A549 (cell line): ENCODE results near the gene F9. TPM values are rescaled to one million over a fixed set of nuclear protein-coding genes. Genes with fewer than 3 reads are reported as not detected.

ENCODE experiments used
- ATAC-seq, 2 experiments: fragments of 200-7000 bp in 1 of 2; fragments of >200 bp in 1 of 2; cut with Nextera tagmentation in 1 of 2; cut with Tn5 transposase in 1 of 2; 3 replicates each; pipeline versions ENCODE4 v1.8.0 to v1.9.1; 2018 to 2020; ENCODE audit warnings: mild to moderate bottlenecking in 1 of 2, moderate library complexity in 1 of 2
- CTCF ChIA-PET: fragments of 300-600 bp; sonication (Branson Sonifier 250); formaldehyde crosslinking; extraction: SDS; loops from one replicate; lab custom pipeline; 2021; ENCODE audit warnings: antibody characterized with exemption, inconsistent platforms; lab: Yijun Ruan, JAX
- POLR2A ChIA-PET: fragments of 350-600 bp; formaldehyde crosslinking; extraction: SDS; loops from one replicate; lab custom pipeline; 2021; ENCODE audit warnings: antibody characterized with exemption, inconsistent platforms; lab: Yijun Ruan, JAX
- DNase-seq, 2 experiments: peaks; one replicate each; pipeline versions ENCODE4 v3.0.0 to v3.0.0-alpha.2; 2011 to 2016; ENCODE audit warnings: low read depth in 1 of 2, low spot score in 1 of 2
- FAIRE-seq: peaks from 2 replicates; lab custom pipeline; 2011; peaks lifted over from hg19 to GRCh38; lab: Jason Lieb, UNC
- H3K27ac ChIP-seq, 2 experiments: fragments of >200 bp; sonication (Bioruptor Twin); formaldehyde crosslinking; 3 replicates each; pipeline ENCODE4 v1.5.1; 2016 to 2017
- H3K4me1 ChIP-seq: fragments of >200 bp; sonication (Bioruptor Twin); formaldehyde crosslinking; 3 replicates; pipeline ENCODE4 v1.6.1; 2016
- H3K4me2 ChIP-seq: fragments of >200 bp; sonication (Bioruptor Twin); formaldehyde crosslinking; 3 replicates; pipeline ENCODE4 v1.6.1; 2016
- H3K4me3 ChIP-seq: fragments of >200 bp; sonication (Bioruptor Twin); formaldehyde crosslinking; 3 replicates; pipeline ENCODE4 v1.5.1; 2016
- H3K9me3 ChIP-seq: fragments of >200 bp; sonication (Bioruptor Twin); formaldehyde crosslinking; 3 replicates; pipeline ENCODE4 v1.6.1; 2016
- BHLHE40 ChIP-seq: IDR thresholded peaks from 2 replicates; pipeline ENCODE4 v1.6.1; 2012; ENCODE audit warnings: low read depth, low read length, inconsistent platforms
- CBX2 ChIP-seq: fragments of 200-600 bp; sonication (generic); IDR thresholded peaks from 2 replicates; pipeline ENCODE4 v1.6.1; 2016; ENCODE audit warnings: low read depth, mild to moderate bottlenecking, borderline replicate concordance
- CHD2 ChIP-seq: fragments of 150-350 bp; IDR thresholded peaks from 2 replicates; pipeline ENCODE4 v1.6.1; 2014; ENCODE audit warnings: low read length; ENCODE audit not compliant: partially characterized antibody
- EP300 ChIP-seq, 2 experiments: fragments of >200 bp; sonication (Bioruptor Twin); formaldehyde crosslinking; IDR thresholded peaks; 2 replicates in 1 of 2; 3 replicates in 1 of 2; pipeline ENCODE4 v1.6.1; 2016 to 2017
- ESRRA ChIP-seq: fragments of 150-350 bp; IDR thresholded peaks from 2 replicates; pipeline ENCODE4 v1.6.1; 2014; ENCODE audit warnings: mild to moderate bottlenecking, low read length, borderline replicate concordance
- HDAC2 ChIP-seq: fragments of 200-600 bp; sonication (generic); IDR thresholded peaks from 2 replicates; pipeline ENCODE4 v1.6.1; 2016
- HEYL ChIP-seq: fragments of 250-450 bp; sonication (Bioruptor Pico); IDR thresholded peaks from 2 replicates; pipeline ENCODE4 v1.8.0; 2021; ENCODE audit warnings: mild to moderate bottlenecking, moderate library complexity
- HOXA7 ChIP-seq: fragments of 250-450 bp; sonication (Bioruptor Pico); IDR thresholded peaks from 2 replicates; pipeline ENCODE4 v1.5.0; 2020; ENCODE audit warnings: mild to moderate bottlenecking, moderate library complexity
- JUNB ChIP-seq: fragments of >200 bp; sonication (Bioruptor Twin); formaldehyde crosslinking; IDR thresholded peaks from 2 replicates; pipeline ENCODE4 v1.6.1; 2016
- MAFK ChIP-seq: fragments of 450-650 bp; IDR thresholded peaks from 2 replicates; pipeline ENCODE4 v1.6.1; 2014; ENCODE audit not compliant: partially characterized antibody
- NFE2L2 ChIP-seq: fragments of 150-350 bp; conservative IDR thresholded peaks from 2 replicates; pipeline ENCODE4 v1.6.1; 2014; ENCODE audit warnings: low read length
- NPAS2 ChIP-seq: fragments of 250-450 bp; sonication (Bioruptor Pico); IDR thresholded peaks from 2 replicates; pipeline ENCODE4 v1.8.0; 2022; ENCODE audit warnings: mild to moderate bottlenecking, moderate library complexity, borderline replicate concordance
- NR3C1 ChIP-seq: fragments of >200 bp; sonication (Bioruptor Twin); formaldehyde crosslinking; IDR thresholded peaks from 3 replicates; pipeline ENCODE4 v1.6.1; 2017
- PHF8 ChIP-seq: fragments of 200-600 bp; sonication (generic); IDR thresholded peaks from 2 replicates; pipeline ENCODE4 v1.6.1; 2016; ENCODE audit warnings: low read depth, mild to moderate bottlenecking, antibody characterized with exemption, moderate library complexity, borderline replicate concordance
- POLR2A ChIP-seq: IDR thresholded peaks from 2 replicates; pipeline ENCODE4 v1.6.1; 2012; ENCODE audit warnings: mild to moderate bottlenecking, low read length
- POLR2AphosphoS2 ChIP-seq: conservative IDR thresholded peaks from 2 replicates; pipeline ENCODE4 v1.6.1; 2012; ENCODE audit warnings: low read length, improper control_type of control experiment, inconsistent platforms
- RNF2 ChIP-seq: fragments of 200-600 bp; sonication (generic); IDR thresholded peaks from 2 replicates; pipeline ENCODE4 v1.6.1; 2016; ENCODE audit warnings: low read depth, mild to moderate bottlenecking, antibody characterized with exemption, moderate library complexity, borderline replicate concordance
- SMC3 ChIP-seq: fragments of >200 bp; sonication (Bioruptor Twin); formaldehyde crosslinking; IDR thresholded peaks from 3 replicates; pipeline ENCODE4 v1.6.1; 2018; ENCODE audit warnings: inconsistent platforms
- TP53 ChIP-seq: fragments of 250-450 bp; sonication (Bioruptor Pico); IDR thresholded peaks from 2 replicates; pipeline ENCODE4 v1.5.0; 2021; ENCODE audit warnings: mild to moderate bottlenecking, moderate library complexity
- ZNF302 ChIP-seq: fragments of 250-450 bp; sonication (Bioruptor Pico); IDR thresholded peaks from 2 replicates; pipeline ENCODE4 v1.9.0; 2021; ENCODE audit warnings: inconsistent platforms, mild to moderate bottlenecking, moderate library complexity
- ZSCAN20 ChIP-seq: fragments of 250-450 bp; sonication (Bioruptor Pico); IDR thresholded peaks from 2 replicates; pipeline ENCODE4 v1.8.0; 2022; ENCODE audit warnings: mild to moderate bottlenecking, moderate library complexity
- WGBS: methylation state at CpG from one replicate; pipeline ENCODE4 v1.1.6; 2017; ENCODE audit errors: missing lambda C conversion rate; 5-methylcytosine and 5-hydroxymethylcytosine counted together
- polyA plus RNA-seq, 4 experiments: library from polyadenylated mRNA; depleted of rRNA in 3 of 4; stranded (reverse); fragments of >200 nt; fragmentation: RNase III in 1 of 4; extraction: RNeasy Plus Mini Kit Qiagen cat#74134 plus additional on column Dnase treatment in 1 of 4; gene quantifications; 2 replicates in 3 of 4; 3 replicates in 1 of 4; pipeline ENCODE4 v1.2.3, GENCODE V29; 2011 to 2017
- TF ChIP-seq, protein P1 (sequence below): fragments of 250-450 bp; sonication (Bioruptor Pico); IDR thresholded peaks from 2 replicates; pipeline ENCODE4 v1.5.0; 2021; ENCODE audit warnings: mild to moderate bottlenecking, moderate library complexity, borderline replicate concordance
- TF ChIP-seq, protein P2 (sequence below): IDR thresholded peaks from 2 replicates; pipeline ENCODE4 v1.6.1; 2012; ENCODE audit warnings: low read depth, borderline replicate concordance
- TF ChIP-seq, protein P3 (sequence below): IDR thresholded peaks from 2 replicates; pipeline ENCODE4 v1.6.1; 2012
- TF ChIP-seq, protein P4 (sequence below): fragments of 450-650 bp; IDR thresholded peaks from 2 replicates; pipeline ENCODE4 v1.6.1; 2014; ENCODE audit warnings: antibody characterized with exemption
- TF ChIP-seq, protein P5 (sequence below): IDR thresholded peaks from 2 replicates; pipeline ENCODE4 v1.6.1; 2012
- TF ChIP-seq, protein P6 (sequence below): fragments of 150-350 bp; IDR thresholded peaks from 2 replicates; pipeline ENCODE4 v1.6.1; 2014; ENCODE audit warnings: low read depth, mild to moderate bottlenecking, low read length
- TF ChIP-seq, protein P7 (sequence below): fragments of >200 bp; sonication (Bioruptor Twin); formaldehyde crosslinking; IDR thresholded peaks from 3 replicates; pipeline ENCODE4 v1.6.1; 2016

Gene F9
- polyA plus RNA-seq, 2 of the 4 experiments (the other 2 are of a cell fraction), result not detected

DNA sequence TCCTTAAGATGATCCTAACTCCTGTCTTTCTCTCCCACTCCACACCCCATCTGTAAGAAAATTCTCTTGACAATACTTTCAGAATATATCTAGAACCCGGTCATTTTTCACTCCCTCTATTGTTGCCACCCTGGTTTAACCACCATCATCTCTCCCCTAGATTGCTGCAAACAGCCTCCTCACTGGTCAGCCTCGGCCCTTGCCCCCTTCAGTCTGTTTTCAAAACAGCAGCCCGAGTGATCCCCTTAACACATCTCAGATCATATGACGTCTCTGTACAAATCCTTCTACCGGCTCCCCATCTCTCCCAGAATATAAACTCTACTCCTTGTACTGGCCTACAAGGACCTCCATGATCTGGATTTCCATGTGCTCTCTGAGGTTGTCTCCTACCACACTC is 35.2 kb upstream of the F9 start:
- Histone ChIP-seq H3K4me2 (no peak overlapping the region), H3K9me3 (no peaks in the 10 kb centered on the region), H3K4me3 (no peak overlapping the region), H3K27ac (no peak overlapping the region), H3K4me1 (no peaks in the 10 kb centered on the region)
- ChIA-PET POLR2A (no interaction called here), CTCF (no interaction called here)
- ATAC-seq, result no peak
- DNase-seq, result no peak
- no peak for FAIRE-seq
- TF ChIP-seq NFE2L2 (no peak), POLR2AphosphoS2 (no peak), NR3C1 (no peak), NPAS2 (CRISPR knock-in tag) (no peak), HOXA7 (no peak), SMC3 (no peak), ZSCAN20 (CRISPR knock-in tag) (no peak), MAFK (no peak)
- 1% methylated on average over 5 of the region's 5 CpGs for WGBS

DNA sequence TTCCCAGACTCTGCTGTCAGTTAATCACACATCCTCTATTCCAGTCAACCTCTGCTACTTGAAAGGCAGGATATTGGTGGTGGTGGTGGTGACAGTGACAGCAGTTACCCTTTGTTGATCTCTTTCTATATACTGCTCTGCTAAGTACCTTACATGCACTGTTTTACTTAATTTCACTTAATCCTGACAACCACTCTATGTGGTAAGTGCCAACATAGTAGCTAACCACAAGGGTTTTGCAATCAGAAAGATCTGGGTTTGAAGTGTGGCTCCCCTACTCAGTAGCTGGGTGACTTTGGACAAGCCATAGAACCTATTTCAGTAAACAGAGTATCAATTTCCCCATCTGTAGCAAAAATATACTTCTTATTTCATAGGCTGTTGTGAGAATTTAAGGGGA is 24.2 kb upstream of the F9 start:
- Histone ChIP-seq H3K4me3 (no peak overlapping the region), H3K4me2 (no peak overlapping the region), H3K4me1 (no peaks in the 10 kb centered on the region), H3K9me3 (no peaks in the 10 kb centered on the region), H3K27ac (no peak overlapping the region)
- no peak for DNase-seq
- no peak for FAIRE-seq
- ChIA-PET CTCF (no interaction called here), POLR2A (no interaction called here)
- no peak for ATAC-seq
- TF ChIP-seq, protein P1, sequence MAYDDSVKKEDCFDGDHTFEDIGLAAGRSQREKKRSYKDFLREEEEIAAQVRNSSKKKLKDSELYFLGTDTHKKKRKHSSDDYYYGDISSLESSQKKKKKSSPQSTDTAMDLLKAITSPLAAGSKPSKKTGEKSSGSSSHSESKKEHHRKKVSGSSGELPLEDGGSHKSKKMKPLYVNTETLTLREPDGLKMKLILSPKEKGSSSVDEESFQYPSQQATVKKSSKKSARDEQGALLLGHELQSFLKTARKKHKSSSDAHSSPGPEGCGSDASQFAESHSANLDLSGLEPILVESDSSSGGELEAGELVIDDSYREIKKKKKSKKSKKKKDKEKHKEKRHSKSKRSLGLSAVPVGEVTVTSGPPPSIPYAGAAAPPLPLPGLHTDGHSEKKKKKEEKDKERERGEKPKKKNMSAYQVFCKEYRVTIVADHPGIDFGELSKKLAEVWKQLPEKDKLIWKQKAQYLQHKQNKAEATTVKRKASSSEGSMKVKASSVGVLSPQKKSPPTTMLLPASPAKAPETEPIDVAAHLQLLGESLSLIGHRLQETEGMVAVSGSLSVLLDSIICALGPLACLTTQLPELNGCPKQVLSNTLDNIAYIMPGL (CRISPR knock-in tag), result no peak
- TF ChIP-seq TP53 (no peak), HEYL (no peak), HOXA7 (no peak), NFE2L2 (no peak), PHF8 (no peak), BHLHE40 (no peak), ZSCAN20 (CRISPR knock-in tag) (no peak), CHD2 (no peak), CBX2 (no peak), POLR2AphosphoS2 (no peak)
- TF ChIP-seq, protein P2, sequence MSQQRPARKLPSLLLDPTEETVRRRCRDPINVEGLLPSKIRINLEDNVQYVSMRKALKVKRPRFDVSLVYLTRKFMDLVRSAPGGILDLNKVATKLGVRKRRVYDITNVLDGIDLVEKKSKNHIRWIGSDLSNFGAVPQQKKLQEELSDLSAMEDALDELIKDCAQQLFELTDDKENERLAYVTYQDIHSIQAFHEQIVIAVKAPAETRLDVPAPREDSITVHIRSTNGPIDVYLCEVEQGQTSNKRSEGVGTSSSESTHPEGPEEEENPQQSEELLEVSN, result no peak
- TF ChIP-seq, protein P3, sequence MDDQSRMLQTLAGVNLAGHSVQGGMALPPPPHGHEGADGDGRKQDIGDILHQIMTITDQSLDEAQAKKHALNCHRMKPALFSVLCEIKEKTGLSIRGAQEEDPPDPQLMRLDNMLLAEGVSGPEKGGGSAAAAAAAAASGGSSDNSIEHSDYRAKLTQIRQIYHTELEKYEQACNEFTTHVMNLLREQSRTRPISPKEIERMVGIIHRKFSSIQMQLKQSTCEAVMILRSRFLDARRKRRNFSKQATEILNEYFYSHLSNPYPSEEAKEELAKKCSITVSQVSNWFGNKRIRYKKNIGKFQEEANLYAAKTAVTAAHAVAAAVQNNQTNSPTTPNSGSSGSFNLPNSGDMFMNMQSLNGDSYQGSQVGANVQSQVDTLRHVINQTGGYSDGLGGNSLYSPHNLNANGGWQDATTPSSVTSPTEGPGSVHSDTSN, result no peak
- TF ChIP-seq, protein P4, sequence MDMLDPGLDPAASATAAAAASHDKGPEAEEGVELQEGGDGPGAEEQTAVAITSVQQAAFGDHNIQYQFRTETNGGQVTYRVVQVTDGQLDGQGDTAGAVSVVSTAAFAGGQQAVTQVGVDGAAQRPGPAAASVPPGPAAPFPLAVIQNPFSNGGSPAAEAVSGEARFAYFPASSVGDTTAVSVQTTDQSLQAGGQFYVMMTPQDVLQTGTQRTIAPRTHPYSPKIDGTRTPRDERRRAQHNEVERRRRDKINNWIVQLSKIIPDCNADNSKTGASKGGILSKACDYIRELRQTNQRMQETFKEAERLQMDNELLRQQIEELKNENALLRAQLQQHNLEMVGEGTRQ, result no peak

DNA sequence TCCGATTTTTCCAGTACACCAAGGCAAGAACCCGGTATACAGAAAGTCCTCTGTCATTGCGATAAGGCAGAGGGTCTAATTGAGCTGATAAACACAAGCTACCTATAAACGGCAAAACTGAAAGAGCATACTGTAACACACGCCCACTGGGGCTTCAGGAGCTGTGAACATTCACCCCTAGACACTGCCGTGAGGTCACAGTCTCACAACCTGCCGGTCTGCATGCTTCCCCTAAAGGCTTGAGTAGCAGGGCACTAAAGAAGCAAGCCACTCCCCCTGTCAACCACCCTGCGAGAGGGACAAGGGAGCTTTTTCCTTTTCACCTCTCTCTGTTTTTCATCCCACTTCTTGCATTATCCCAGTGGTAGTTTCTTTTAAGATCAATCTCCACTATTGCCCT is 22.4 kb upstream of the F9 start:
- POLR2A ChIA-PET, result no interaction called here
- 20% methylated on average over 8 of the region's 8 CpGs for WGBS
- CTCF ChIA-PET, result no interaction called here
- ATAC-seq (no peak), FAIRE-seq (no peak), DNase-seq (no peak)
- H3K4me2 ChIP-seq, result no peak overlapping the region
- no peak overlapping the region for H3K4me3 ChIP-seq
- no peaks in the 10 kb centered on the region for H3K4me1 ChIP-seq
- H3K9me3 ChIP-seq, result no peaks in the 10 kb centered on the region
- no peak overlapping the region for H3K27ac ChIP-seq
- TF ChIP-seq, protein P5, sequence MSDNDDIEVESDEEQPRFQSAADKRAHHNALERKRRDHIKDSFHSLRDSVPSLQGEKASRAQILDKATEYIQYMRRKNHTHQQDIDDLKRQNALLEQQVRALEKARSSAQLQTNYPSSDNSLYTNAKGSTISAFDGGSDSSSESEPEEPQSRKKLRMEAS, result no peak
- no peak for TF ChIP-seq JUNB
- no peak for TF ChIP-seq HEYL
- TF ChIP-seq POLR2AphosphoS2, result no peak
- no peak for TF ChIP-seq EP300 (IDR thresholded peaks at IDR 0.05)
- TF ChIP-seq ZNF302 (CRISPR knock-in tag), result no peak
- TF ChIP-seq HDAC2, result no peak
- TF ChIP-seq NFE2L2, result no peak
- no peak for TF ChIP-seq NR3C1
- no peak for TF ChIP-seq POLR2A
- TF ChIP-seq, protein P6, sequence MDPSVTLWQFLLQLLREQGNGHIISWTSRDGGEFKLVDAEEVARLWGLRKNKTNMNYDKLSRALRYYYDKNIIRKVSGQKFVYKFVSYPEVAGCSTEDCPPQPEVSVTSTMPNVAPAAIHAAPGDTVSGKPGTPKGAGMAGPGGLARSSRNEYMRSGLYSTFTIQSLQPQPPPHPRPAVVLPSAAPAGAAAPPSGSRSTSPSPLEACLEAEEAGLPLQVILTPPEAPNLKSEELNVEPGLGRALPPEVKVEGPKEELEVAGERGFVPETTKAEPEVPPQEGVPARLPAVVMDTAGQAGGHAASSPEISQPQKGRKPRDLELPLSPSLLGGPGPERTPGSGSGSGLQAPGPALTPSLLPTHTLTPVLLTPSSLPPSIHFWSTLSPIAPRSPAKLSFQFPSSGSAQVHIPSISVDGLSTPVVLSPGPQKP, result no peak
- TF ChIP-seq, protein P7, sequence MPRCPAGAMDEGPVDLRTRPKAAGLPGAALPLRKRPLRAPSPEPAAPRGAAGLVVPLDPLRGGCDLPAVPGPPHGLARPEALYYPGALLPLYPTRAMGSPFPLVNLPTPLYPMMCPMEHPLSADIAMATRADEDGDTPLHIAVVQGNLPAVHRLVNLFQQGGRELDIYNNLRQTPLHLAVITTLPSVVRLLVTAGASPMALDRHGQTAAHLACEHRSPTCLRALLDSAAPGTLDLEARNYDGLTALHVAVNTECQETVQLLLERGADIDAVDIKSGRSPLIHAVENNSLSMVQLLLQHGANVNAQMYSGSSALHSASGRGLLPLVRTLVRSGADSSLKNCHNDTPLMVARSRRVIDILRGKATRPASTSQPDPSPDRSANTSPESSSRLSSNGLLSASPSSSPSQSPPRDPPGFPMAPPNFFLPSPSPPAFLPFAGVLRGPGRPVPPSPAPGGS, result no peak
- no peak for TF ChIP-seq ESRRA
- TF ChIP-seq RNF2, result no peak
- TF ChIP-seq, protein P3, result no peak
